AG09309 (cell line): ENCODE data around the gene MPL.

Experiments used
- DNase-seq: peaks from one replicate; pipeline ENCODE4 v3.0.0-alpha.2; 2010; ENCODE audit warnings: low read depth
- H3K4me3 ChIP-seq: 2 replicates; pipeline ENCODE4 v1.5.1; 2011; ENCODE audit warnings: mild to moderate bottlenecking, low read depth, low read length, moderate library complexity; ENCODE audit not compliant: control insufficient read depth
- CTCF ChIP-seq: IDR thresholded peaks from 2 replicates; pipeline ENCODE4 v1.5.1; 2011; ENCODE audit warnings: mild to moderate bottlenecking, low read depth, low read length, inconsistent platforms; ENCODE audit not compliant: insufficient read depth, control insufficient read depth; ENCODE audit errors: missing control alignments

MPL gene

GRCh38 chr1:43382027-43382779 is 44.6 kb downstream of the MPL start:
- H3K4me3 ChIP-seq = no peak overlapping the region
- TF ChIP-seq CTCF = no peak
- DNase-seq = no peak

- no peak for DNase-seq
- TF ChIP-seq CTCF = no peak
- H3K4me3 ChIP-seq = no peak overlapping the region
Measured at GRCh38 chr1:43383449-43383848, 45.8 kb downstream of the MPL start.

- H3K4me3 ChIP-seq = no peak overlapping the region
- no peak for DNase-seq
- no peak for TF ChIP-seq CTCF
Measured at GRCh38 chr1:43386676-43387075, 49.1 kb downstream of the MPL start.

- peak overlapping the region; percentile 99; the same call in 1 of the 2 replicates for H3K4me3 ChIP-seq
- no peak for DNase-seq
- TF ChIP-seq CTCF = no peak
Measured at GRCh38 chr1:43387976-43388599, 50.5 kb downstream of the MPL start.

- peak overlapping the region; percentile 99 for H3K4me3 ChIP-seq
- no peak for DNase-seq
- no peak for TF ChIP-seq CTCF
Measured at GRCh38 chr1:43388613-43389012, 51.0 kb downstream of the MPL start.

- DNase-seq = peak; percentile 69
- H3K4me3 ChIP-seq = peak within 1 kb of the TSS; percentile 99
- TF ChIP-seq CTCF = no peak
Measured at GRCh38 chr1:43389326-43390313, 52.0 kb downstream of the MPL start, which contains the start of the genes MED8 and SZT2. MED8 (minus strand) TSS chr1:43389800; CDS start chr1:43389764, 36 bp downstream. SZT2 (plus strand) TSS chr1:43389899; CDS start chr1:43389969, 70 bp downstream.
